DOHH2 (cell line): ENCODE measurements around the gene TPGS2.

ENCODE experiments used
- H3F3A ChIP-seq: fragments of 200-600 bp; sonication (generic), shearing (Covaris generic); 2 replicates; pipeline ENCODE4 v1.6.0; 2016; ENCODE audit warnings: antibody characterized with exemption, mild to moderate bottlenecking; ENCODE audit not compliant: control insufficient read depth, insufficient read depth
- H3K27ac ChIP-seq: fragments of 200-600 bp; sonication (generic); 2 replicates; pipeline ENCODE4 v1.5.1; 2014; ENCODE audit warnings: low read depth, mild to moderate bottlenecking, low read length, moderate library complexity
- H3K27me3 ChIP-seq: fragments of 200-600 bp; sonication (generic); 2 replicates; pipeline ENCODE4 v1.6.1; 2014; ENCODE audit warnings: mild to moderate bottlenecking, low read length, mixed read lengths; ENCODE audit not compliant: control insufficient read depth
- H3K36me3 ChIP-seq: fragments of 200-600 bp; sonication (generic); 2 replicates; pipeline ENCODE4 v1.6.1; 2014; ENCODE audit warnings: mild to moderate bottlenecking, low read length, moderate library complexity, mixed read lengths; ENCODE audit not compliant: control insufficient read depth
- H3K4me1 ChIP-seq: fragments of 200-600 bp; sonication (generic); 2 replicates; pipeline ENCODE4 v1.6.1; 2014; ENCODE audit warnings: mild to moderate bottlenecking, low read length, mixed read lengths; ENCODE audit not compliant: control insufficient read depth
- H3K4me2 ChIP-seq: fragments of 200-600 bp; sonication (generic); 2 replicates; pipeline ENCODE4 v1.6.0; 2014; ENCODE audit warnings: mild to moderate bottlenecking, low read length, moderate library complexity
- H3K4me3 ChIP-seq: fragments of 200-600 bp; sonication (generic); 2 replicates; pipeline ENCODE4 v1.5.1; 2014; ENCODE audit warnings: mild to moderate bottlenecking, low read length, mixed read lengths
- H3K79me2 ChIP-seq: fragments of 200-600 bp; sonication (generic); 2 replicates; pipeline ENCODE4 v1.6.1; 2014; ENCODE audit warnings: mild to moderate bottlenecking, low read length, mixed read lengths; ENCODE audit not compliant: control insufficient read depth
- H3K9me2 ChIP-seq: fragments of 200-600 bp; sonication (generic); replicated peaks from 2 replicates; pipeline ENCODE4 v1.6.1; 2014; ENCODE audit warnings: mild to moderate bottlenecking, low read length, mixed read lengths; ENCODE audit not compliant: control insufficient read depth
- H3K9me3 ChIP-seq: fragments of 200-600 bp; sonication (generic); 2 replicates; pipeline ENCODE4 v1.6.1; 2014; ENCODE audit warnings: antibody characterized with exemption, low read length, mixed read lengths; ENCODE audit not compliant: control insufficient read depth, insufficient read depth
- H4K20me1 ChIP-seq: fragments of 200-600 bp; sonication (generic); 2 replicates; pipeline ENCODE4 v1.6.0; 2014; ENCODE audit warnings: low read depth, mild to moderate bottlenecking, antibody characterized with exemption, low read length, moderate library complexity; ENCODE audit not compliant: control insufficient read depth, insufficient read depth
- EZH2phosphoT487 ChIP-seq: fragments of 200-600 bp; sonication (generic); IDR thresholded peaks from 2 replicates; pipeline ENCODE4 v1.6.1; 2017; ENCODE audit warnings: borderline replicate concordance, mild to moderate bottlenecking, antibody characterized with exemption, low read length, moderate library complexity, mixed read lengths
- TF ChIP-seq, protein P1 (sequence below): fragments of 200-600 bp; sonication (generic); IDR thresholded peaks from one replicate; pipeline ENCODE4 v1.5.1; 2014; ENCODE audit warnings: antibody characterized with exemption, mild to moderate bottlenecking, low read depth, low read length; ENCODE audit not compliant: poor library complexity, severe bottlenecking

TPGS2 gene

DNA sequence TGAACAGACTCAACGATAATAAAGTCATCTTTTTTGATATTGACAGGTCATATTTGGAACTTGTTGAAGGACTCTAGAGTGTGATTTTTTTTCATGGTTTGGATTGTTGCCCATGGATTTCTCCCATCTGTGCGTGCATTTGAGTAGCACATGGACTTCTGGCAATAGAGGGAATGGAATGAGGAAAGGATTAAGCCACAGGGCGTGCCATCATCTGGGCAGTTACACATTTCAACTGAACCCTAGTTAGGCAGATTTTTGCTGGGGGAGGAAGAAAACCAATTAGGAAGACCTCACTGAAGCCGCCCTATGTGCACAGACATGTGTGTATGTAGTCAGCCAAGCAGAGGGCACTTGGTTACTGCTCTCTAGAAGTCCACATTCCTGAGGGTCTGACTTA is 72.6 kb downstream of the TPGS2 start:
- Histone ChIP-seq H3K4me2 (no peak overlapping the region), H3K4me3 (no peak overlapping the region), H3K79me2 (no peaks in the 10 kb centered on the region), H4K20me1 (no peaks in the 10 kb centered on the region), H3K27ac (no peak overlapping the region), H3K36me3 (peaks cover 13% of the 10 kb centered on the region), H3K27me3 (no peaks in the 10 kb centered on the region), H3F3A (no peaks in the 10 kb centered on the region), H3K4me1 (peaks cover 26% of the 10 kb centered on the region), H3K9me3 (no peaks in the 10 kb centered on the region), H3K9me2 (no peaks in the 10 kb centered on the region)
- TF ChIP-seq, protein P1, sequence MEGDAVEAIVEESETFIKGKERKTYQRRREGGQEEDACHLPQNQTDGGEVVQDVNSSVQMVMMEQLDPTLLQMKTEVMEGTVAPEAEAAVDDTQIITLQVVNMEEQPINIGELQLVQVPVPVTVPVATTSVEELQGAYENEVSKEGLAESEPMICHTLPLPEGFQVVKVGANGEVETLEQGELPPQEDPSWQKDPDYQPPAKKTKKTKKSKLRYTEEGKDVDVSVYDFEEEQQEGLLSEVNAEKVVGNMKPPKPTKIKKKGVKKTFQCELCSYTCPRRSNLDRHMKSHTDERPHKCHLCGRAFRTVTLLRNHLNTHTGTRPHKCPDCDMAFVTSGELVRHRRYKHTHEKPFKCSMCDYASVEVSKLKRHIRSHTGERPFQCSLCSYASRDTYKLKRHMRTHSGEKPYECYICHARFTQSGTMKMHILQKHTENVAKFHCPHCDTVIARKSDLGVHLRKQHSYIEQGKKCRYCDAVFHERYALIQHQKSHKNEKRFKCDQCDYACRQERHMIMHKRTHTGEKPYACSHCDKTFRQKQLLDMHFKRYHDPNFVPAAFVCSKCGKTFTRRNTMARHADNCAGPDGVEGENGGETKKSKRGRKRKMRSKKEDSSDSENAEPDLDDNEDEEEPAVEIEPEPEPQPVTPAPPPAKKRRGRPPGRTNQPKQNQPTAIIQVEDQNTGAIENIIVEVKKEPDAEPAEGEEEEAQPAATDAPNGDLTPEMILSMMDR = no peak

DNA sequence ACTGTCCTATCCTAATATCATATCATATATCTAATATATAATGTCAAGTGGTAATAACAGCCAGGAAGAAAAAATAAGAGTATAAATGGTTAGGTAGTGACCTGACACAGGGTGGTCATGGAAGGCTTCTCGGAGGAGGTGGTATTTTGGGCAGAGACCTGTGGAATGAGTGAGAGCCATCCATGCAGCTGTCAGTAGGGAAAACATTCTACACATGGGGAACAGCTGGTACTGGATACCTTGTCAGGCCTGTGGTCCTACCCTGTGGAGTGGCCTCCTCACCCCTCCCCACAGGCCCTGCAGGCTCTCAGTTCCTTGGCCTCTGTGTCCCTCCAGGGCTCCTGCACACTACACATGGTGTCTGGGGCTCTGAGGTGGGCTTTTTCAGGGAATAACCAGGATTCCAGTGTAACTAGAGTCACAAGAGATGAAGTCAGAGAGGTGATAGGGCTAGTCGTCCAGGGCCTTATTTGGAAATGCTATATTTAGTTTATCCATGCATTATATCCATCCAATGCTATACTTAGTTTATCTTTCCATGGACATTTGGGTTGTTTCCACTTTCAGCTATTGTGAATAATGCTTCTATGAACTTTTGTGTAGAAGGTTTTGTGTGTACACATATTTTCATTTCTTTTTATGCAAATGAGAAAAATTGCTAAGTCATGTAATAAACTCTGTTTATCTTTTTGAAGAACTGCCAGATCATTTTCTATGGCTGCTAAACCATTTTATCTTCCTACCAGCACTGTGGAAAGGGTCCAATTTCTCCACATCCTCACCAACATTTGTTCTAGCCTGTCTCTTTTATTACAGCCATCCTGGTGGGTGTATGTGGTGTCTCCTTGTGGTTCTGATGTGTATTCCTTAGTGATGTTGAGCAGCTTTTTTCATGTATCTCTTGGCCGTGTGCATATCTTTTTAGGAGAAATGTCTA is 75.6 kb downstream of the TPGS2 start:
- TF ChIP-seq, protein P1 = no peak
- no peak for TF ChIP-seq EZH2phosphoT487
- H3K4me1 ChIP-seq = peaks cover 25% of the 10 kb centered on the region
- no peaks in the 10 kb centered on the region for H3K79me2 ChIP-seq
- peaks cover 22% of the 10 kb centered on the region for H3K36me3 ChIP-seq
- H3K4me3 ChIP-seq = no peak overlapping the region
- no peaks in the 10 kb centered on the region for H3K27me3 ChIP-seq
- no peak overlapping the region for H3K4me2 ChIP-seq
- H4K20me1 ChIP-seq = no peaks in the 10 kb centered on the region
- no peaks in the 10 kb centered on the region for H3F3A ChIP-seq
- H3K9me2 ChIP-seq = no peaks in the 10 kb centered on the region
- H3K9me3 ChIP-seq = peaks cover 5% of the 10 kb centered on the region; the same call in 1 of the 2 replicates
- no peak overlapping the region for H3K27ac ChIP-seq

DNA sequence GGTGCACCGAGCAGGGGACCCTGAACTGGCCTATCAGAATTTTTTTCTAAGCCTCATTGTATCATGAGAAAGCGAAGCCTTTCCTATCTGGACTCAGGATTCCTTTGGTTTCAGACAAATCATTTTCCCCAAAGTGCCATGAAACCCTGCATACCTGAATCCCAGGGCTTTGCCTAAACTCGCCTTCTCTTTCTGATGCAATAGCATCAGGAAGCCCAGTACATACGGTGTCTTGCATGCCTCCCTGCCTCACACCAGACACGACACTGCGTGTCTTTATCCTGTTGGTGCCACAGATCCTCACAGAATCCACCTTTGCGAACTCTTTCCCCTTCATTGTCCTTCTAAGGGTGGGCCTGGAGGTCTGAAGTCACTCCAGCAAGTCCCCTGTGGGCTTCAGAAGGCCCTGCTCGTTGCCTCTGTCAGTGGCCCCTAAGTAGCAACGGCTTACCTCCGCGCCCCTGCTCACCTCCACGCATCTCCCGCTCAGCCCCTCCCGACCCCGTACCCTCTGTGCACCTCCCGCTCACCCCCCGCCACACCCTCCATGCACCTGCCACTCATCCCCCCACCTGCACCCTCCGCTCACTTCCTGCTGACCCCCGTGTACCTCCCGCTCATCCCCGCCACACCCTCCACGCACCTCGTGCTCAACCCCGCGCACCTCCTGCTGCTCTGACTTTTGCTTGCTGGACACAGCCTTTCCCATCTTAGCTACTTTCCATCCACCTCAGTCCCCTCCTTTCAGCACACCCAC is 83.4 kb downstream of the TPGS2 start:
- no peak overlapping the region for H3K4me2 ChIP-seq
- H3K9me2 ChIP-seq = no peaks in the 10 kb centered on the region
- H3K27me3 ChIP-seq = no peaks in the 10 kb centered on the region
- peaks cover 5% of the 10 kb centered on the region; the same call in 1 of the 2 replicates for H3K9me3 ChIP-seq
- H4K20me1 ChIP-seq = no peaks in the 10 kb centered on the region
- no peak overlapping the region for H3K4me3 ChIP-seq
- no peak overlapping the region for H3K27ac ChIP-seq
- H3F3A ChIP-seq = peaks cover 4% of the 10 kb centered on the region; the same call in 1 of the 2 replicates
- H3K36me3 ChIP-seq = peaks cover 59% of the 10 kb centered on the region
- H3K79me2 ChIP-seq = no peaks in the 10 kb centered on the region
- TF ChIP-seq, protein P1 = no peak
- peaks cover 42% of the 10 kb centered on the region for H3K4me1 ChIP-seq
